Peyer's patch (tissue), 4 donors: ENCODE measurements around the gene KIRREL1.

Source experiments
- POLR2A ChIP-seq, 2 donors: fragments of 450-650 bp; IDR thresholded peaks; one replicate each; pipeline ENCODE4 v1.5.1; 2017; ENCODE audit warnings: antibody characterized with exemption in 2 of 2, mild to moderate bottlenecking in 2 of 2, moderate library complexity in 2 of 2
- TF ChIP-seq, protein P1 (sequence below), 6 experiments: fragments of 450-650 bp in 4 of 6; fragments of 200-600 bp in 2 of 6; sonication (generic) in 1 of 6; IDR thresholded peaks; one replicate each; pipeline ENCODE4 v1.5.1; 2017 to 2019; ENCODE audit warnings: antibody characterized with exemption in 6 of 6, mild to moderate bottlenecking in 3 of 6, moderate library complexity in 1 of 6

- TF ChIP-seq, protein P1, sequence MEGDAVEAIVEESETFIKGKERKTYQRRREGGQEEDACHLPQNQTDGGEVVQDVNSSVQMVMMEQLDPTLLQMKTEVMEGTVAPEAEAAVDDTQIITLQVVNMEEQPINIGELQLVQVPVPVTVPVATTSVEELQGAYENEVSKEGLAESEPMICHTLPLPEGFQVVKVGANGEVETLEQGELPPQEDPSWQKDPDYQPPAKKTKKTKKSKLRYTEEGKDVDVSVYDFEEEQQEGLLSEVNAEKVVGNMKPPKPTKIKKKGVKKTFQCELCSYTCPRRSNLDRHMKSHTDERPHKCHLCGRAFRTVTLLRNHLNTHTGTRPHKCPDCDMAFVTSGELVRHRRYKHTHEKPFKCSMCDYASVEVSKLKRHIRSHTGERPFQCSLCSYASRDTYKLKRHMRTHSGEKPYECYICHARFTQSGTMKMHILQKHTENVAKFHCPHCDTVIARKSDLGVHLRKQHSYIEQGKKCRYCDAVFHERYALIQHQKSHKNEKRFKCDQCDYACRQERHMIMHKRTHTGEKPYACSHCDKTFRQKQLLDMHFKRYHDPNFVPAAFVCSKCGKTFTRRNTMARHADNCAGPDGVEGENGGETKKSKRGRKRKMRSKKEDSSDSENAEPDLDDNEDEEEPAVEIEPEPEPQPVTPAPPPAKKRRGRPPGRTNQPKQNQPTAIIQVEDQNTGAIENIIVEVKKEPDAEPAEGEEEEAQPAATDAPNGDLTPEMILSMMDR (IDR thresholded peaks at IDR 0.05) = no peak
- TF ChIP-seq POLR2A (IDR thresholded peaks at IDR 0.05) = no peak
These were observed 121.7 kb downstream of the KIRREL1 start for GRCh38 chr1:158115126-158115525.
